C4-2B (cell line): ENCODE measurements around the gene MAP3K20.

Source experiments
- H3K27ac ChIP-seq: fragments of 450-650 bp; 2 replicates; pipeline ENCODE4 v1.5.1; 2017
- CTCF ChIP-seq: fragments of 450-650 bp; conservative IDR thresholded peaks from 2 replicates; pipeline ENCODE4 v1.5.1; 2017; ENCODE audit warnings: mild to moderate bottlenecking
- ZFX ChIP-seq: fragments of 450-650 bp; IDR thresholded peaks from 2 replicates; pipeline ENCODE4 v1.6.1; 2017

Gene MAP3K20

DNA sequence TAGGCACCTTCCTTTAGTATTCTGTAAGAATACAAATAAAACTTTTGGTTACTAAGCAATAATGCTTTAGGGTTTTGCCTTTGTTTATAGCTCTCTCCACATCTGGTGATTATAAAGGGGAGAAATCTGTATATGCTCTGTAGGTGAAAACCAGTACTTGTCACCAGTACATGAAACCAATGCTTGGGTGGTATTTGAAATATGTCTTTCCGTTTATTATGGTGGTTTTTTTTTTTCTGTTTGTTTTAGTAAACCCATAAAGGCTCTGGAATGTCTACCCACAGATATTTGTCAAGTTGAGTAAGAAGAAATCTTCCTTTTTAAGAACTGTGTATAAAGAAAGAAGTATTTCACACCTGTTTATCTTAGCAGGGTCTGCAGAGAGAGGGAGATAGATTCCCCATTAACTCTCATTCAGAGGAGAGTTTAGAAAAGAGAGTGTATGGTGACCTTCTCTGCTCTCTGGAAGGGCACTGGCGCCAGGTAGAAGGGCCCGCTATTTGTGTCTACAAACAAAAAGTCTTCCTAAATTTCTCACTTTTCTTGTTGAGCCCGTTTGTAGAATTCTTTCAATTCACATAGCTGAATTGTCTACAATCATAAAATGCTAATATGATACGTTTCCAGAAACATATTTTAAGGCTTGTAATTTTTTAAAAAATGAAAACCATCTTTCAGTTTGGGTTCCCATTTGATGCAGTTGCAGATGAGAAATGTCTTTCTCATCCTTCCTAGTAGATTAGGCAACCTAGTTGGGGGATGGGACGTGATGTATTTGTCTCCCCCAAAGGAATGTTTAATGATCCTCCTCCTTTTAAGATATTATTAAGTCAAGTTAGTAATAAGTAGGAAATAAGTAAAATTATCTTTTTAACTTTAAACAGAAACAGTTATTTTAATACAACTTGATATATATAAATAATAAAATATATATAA, 33.9 kb downstream of the MAP3K20 start:
- no peak overlapping the region for H3K27ac ChIP-seq
- no peak for TF ChIP-seq CTCF
- no peak for TF ChIP-seq ZFX

GRCh38 chr2:173117678-173118077, 42.0 kb downstream of the MAP3K20 start:
- H3K27ac ChIP-seq: no peak overlapping the region
- TF ChIP-seq ZFX: no peak
- no peak for TF ChIP-seq CTCF

- no peak overlapping the region for H3K27ac ChIP-seq
- TF ChIP-seq CTCF: no peak
- no peak for TF ChIP-seq ZFX
These were observed 42.7 kb downstream of the MAP3K20 start for GRCh38 chr2:173118395-173118794.

DNA sequence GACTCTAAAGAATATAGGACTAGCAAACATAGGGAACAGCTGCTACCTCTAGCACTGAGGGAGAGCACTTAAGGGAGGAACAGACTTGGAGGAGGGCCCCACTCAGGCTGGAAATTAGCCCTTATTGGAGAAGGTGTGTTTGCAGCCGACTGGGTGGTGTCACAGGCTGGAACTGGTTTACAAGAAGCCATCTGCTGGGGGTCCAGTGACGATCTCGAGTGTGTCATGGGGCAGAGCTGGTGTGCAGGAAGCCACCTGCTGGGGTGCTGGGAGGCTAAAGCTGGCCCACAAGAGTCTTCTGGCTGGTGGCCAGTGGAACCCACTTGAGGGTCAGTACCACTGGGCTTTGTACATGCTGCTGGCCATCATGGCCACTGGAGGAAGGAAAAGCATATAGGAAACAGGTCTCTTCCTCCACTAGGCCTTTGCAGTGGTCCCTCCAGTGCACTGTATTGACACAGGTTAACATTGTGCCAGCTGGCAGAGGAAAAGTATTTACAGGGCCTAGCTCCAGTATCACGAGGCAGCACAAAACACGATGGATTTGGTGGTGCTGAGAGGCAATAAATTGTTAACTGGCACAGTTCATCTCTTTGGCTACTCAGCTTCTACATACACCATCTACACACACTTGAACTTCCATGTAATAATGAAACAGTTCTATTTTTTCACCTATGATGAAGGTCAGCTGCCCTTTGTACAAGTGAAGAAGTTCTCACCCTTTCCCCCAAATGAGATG, 43.6 kb downstream of the MAP3K20 start:
- no peak for TF ChIP-seq ZFX
- TF ChIP-seq CTCF: no peak
- no peak overlapping the region for H3K27ac ChIP-seq

DNA sequence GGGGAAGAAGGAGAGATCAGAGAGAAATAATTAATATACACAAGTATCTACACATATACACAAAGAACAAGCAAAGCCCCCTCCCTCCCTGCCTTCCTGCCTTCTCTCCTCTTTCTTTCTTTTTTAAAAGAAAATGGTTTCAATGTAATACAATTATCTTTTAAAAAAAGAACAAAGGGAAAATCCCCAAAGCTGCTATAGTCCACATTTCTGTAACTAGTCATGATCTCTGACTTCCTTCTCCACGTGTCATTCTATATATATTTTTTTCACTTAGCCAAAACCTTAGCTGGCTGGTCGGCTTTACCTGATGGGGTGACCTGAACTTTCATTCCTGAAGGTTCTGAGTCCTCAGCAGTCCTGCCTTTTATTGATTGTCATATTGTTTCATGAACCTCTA, 44.3 kb downstream of the MAP3K20 start:
- H3K27ac ChIP-seq: no peak overlapping the region
- TF ChIP-seq CTCF (no peak), ZFX (no peak)

DNA sequence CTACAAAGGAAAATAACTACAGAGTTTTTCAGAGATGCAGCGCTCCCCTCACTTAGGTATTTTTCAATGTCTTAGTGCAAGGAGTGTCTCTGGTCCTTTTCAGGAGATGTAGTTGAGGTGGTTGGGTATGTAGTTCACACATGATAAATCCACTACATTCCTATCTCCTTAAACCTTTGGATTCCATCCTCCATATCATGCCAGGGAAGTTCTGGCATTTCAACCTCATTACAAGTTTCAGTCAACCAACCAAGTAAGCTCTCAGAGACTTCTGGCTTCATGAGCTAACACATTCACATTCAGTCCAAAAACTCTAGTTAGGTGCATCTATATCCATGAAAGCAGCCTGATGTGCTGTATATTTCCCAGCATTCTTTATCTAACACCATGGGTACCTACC, 47.3 kb downstream of the MAP3K20 start:
- no peak for TF ChIP-seq ZFX
- no peak for TF ChIP-seq CTCF
- H3K27ac ChIP-seq: no peak overlapping the region

- no peak for TF ChIP-seq ZFX
- no peak for TF ChIP-seq CTCF
- H3K27ac ChIP-seq: no peak overlapping the region
These were observed 48.8 kb downstream of the MAP3K20 start for GRCh38 chr2:173124441-173124840.
